ENCODE data around the gene ZSCAN30. TPM values are rescaled to one million over a fixed set of nuclear protein-coding genes. Genes with fewer than 3 reads are reported as not detected.

The ZSCAN30 gene
- polyA plus RNA-seq (ENCODE audit: insufficient read length in 3 of 3) = 10 to 100 TPM; 31.8 to 38.6 (median 34.5) TPM

DNA sequence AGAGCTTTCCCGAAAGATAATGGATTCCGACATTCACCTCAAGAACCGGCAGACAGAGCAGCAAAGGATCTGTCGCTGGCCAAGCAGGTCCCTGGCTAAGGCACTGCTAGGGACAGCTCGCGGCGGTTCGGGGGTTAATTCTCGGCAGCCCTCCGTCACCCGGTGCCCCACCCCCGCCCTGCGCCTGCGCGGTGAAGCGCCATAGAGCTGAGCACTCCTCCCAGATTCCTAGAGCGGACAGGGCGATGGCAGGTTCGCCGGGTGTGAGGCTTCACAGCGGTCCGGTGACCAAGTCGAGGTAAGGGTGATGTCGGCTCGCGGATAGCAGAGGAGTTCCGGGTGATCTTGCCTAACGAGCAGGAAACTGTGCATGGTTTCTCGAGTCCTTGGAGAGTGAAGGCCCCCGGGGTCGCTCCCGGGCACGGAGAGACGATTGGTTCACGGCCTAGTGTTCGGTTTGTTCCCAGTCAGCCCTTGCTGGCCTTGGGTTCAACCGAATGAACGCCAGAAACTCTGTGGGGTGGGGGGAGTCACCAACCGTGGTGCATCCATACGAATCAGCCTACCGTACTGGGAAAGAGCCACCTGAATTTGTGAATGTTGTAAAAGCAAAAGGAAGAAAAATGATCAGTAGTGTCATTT, at the start of gene ZSCAN30:
TSS of gene ZSCAN30 (minus strand) at position 136 of the 642 bp plus-strand sequence. CDS start 25,877 bp downstream, outside the sequence.
- DNase-seq (ENCODE audit: low read depth in 3 of 3, low spot score in 2 of 3) = peak; percentile 90

DNA sequence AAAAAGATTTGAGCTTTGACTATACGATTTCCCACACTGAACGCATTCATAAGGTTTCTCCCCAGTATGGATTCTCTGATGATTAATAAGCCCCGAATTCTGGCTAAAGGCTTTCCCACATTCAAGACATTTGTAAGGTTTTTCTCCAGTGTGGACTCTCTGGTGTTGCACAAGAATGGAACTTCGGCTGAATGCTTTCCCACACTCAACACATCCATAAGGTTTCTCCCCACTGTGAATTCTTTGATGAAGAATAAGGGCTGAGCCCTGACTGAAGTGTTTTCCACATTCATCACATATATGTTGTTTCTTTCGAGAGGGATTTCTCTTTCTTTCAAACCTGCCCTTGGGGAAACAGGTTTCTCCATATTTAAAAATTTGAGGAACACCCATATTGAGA, 47.3 kb upstream of the ZSCAN30 start:
- DNase-seq (ENCODE audit: low read depth in 3 of 3, low spot score in 2 of 3) = no peak

DNA sequence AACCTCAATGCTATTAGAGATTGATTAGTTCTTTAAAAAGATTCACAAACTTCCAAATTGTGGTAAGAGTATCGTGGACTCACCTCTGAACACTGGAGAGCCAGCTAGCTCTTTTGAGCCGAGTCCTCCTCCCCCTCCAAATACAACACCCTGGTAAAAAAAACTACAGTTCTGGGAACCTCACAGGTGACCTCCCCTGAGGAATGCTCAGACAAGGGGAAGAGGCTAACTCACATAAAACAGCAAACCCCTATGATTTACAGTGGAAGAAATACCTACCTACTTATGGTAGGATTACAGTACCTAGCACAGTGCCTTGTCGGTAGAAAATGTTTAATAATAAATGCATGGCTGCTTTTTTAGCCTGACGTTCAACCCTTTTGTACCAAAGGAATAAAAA, 45.8 kb upstream of the ZSCAN30 start:
- no peak for DNase-seq (ENCODE audit: low read depth in 3 of 3, low spot score in 2 of 3)

DNA sequence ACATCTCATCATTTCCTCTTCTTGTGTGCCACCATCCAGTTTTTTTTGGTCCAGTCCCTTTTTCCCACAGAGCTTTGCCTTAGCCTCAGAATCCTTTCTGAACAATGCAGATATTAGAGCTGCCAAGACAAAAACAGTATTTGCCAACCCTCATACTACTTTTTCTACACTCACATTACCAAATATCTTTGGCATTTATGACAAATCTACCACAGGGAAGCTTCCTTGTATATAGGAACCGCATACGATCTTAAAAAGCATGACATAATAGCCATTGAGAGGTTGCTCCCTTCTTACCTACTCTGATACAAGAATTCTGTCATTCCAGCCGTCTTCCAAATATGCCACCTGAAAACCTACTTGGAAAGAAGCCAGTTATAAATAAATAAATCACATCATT, 44.8 kb upstream of the ZSCAN30 start:
- no peak for DNase-seq (ENCODE audit: low read depth in 3 of 3, low spot score in 2 of 3)

DNA sequence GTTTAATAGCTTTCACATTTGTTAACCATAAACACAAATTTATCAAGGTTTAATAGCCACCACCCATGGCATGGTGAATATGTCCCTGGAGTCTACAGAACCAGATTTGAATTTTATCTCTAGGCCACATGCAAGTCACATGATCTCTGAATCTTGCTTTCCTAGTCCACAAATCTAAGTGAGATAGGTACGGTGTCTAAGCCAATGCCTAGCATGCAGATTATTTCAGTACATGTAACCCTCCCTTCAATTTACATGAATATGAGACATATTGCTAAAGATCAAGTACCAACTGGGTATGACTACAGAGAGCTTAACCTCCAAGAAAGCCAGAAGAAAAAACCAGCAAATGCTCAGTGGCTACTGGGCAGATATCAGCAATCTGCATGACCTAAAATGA, 44.2 kb upstream of the ZSCAN30 start:
- no peak for DNase-seq (ENCODE audit: low read depth in 3 of 3, low spot score in 2 of 3)

DNA sequence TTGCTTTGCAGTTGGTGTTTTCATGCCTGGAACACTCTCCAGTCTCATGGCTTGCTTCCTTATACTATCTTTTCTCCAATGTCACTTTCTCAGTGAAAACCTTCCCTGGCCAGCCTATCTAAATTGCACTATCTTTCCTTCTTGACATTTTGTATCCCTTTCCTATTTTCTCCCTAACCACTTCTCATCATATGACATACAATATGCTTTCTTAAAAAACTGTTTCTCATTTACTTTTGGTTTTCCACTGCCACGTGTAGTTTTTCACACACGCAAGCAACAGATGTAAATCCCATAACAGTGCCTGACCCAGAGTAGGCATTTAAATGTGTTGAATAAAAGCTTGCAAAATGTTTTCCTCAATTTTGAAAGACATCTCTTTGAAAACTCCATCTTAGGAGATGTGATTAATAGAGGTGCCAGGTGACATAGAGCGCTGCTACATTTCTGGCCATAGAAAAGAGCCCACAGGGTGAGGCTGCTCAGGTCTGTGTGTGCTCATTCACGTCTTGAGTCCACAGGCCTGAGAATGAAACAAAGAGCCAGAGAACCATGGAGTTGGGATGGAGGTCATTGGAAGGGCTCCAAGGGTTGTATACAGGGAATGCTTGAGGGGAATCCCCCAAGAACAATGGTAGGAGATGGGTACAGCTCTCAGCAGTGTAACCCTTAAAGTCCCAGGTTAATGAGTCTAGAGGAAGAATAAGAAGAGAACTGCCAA, 41.5 kb upstream of the ZSCAN30 start:
- no peak for DNase-seq (ENCODE audit: low read depth in 3 of 3, low spot score in 2 of 3)

DNA sequence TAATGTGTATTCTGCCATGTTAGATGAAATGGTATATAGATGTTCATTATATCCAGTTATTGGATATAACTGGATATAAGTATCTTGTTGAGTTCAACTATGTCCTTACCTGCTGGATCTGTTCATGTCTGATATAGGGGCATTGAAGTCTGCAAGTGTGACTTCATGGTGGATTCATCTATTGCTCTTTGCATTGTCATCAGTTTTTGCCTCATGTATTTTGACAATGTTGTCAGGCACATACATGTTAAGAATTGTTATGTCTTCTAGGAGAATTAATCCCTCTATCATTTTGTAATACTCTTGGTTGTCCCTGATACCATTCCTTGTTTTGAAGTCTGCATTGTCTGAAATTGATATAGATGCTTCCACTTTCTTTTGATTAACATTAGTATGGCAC, 38.8 kb upstream of the ZSCAN30 start:
- no peak for DNase-seq (ENCODE audit: low read depth in 3 of 3, low spot score in 2 of 3)

DNA sequence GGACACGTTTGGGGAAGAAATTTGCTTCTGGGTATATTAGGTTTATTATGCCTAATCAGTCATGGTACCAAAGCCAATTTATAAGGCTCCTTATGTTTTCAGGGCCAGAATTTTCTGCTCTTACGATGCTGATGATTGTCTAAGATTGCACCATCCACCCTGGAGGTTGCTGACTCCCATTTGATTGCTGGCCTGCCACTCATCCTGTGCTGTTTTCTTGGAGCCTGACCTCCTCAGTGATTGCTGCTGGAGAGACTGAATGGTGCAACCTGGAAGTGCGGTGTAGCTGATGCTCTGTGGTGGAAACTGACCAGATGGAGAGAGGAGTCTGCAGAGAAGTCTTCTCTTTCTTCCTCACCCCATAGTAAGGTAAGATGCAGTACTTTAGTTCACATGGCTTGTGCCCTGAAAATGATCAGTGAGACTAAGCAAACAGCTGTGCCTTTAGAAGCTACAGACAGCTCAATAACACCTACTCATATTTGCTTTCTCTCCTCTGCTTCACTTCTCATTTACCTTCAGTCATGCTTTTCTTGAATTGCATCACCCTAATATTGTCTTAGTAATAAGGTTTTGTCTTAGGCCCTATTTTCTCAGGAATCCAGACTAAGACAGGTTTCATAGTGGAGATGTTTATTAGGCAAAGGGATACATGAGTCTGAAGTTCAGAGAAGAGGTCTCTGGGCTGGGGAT, 36.8 kb upstream of the ZSCAN30 start:
- DNase-seq (ENCODE audit: low read depth in 3 of 3, low spot score in 2 of 3) = no peak

DNA sequence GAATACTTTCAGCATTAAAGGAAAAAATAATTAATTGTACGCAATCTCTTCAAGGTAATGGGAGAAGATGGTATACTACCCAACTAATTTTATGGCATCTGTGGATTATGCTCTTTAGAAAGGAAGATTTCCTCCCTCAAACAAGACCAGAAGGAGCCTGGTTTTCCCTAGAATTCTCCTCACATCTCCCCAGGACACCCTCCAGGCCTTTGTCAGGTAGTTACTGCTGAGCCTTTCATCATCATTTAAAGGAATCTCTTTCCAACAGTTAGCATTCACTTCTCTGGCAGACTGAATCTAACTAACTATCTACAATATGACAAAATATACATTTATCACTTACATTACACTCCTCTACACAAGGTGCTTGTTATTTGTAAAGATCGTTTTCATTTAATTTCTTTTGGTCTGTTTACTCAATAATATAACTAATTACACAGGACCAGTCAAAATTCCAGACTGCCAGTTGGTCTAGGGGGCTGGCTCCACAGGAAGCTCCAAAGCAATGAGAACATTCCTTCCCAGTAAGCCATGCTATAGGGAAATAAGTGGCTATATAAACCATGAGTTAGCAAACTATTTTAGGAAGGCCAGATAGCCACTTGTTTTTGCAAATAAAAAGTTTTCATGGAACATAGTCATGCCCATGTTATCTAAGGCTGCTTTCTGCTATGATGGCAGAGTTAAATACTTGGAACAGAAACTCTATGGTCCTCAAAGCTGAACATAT, 35.1 kb upstream of the ZSCAN30 start:
- DNase-seq (ENCODE audit: low read depth in 3 of 3, low spot score in 2 of 3) = no peak

DNA sequence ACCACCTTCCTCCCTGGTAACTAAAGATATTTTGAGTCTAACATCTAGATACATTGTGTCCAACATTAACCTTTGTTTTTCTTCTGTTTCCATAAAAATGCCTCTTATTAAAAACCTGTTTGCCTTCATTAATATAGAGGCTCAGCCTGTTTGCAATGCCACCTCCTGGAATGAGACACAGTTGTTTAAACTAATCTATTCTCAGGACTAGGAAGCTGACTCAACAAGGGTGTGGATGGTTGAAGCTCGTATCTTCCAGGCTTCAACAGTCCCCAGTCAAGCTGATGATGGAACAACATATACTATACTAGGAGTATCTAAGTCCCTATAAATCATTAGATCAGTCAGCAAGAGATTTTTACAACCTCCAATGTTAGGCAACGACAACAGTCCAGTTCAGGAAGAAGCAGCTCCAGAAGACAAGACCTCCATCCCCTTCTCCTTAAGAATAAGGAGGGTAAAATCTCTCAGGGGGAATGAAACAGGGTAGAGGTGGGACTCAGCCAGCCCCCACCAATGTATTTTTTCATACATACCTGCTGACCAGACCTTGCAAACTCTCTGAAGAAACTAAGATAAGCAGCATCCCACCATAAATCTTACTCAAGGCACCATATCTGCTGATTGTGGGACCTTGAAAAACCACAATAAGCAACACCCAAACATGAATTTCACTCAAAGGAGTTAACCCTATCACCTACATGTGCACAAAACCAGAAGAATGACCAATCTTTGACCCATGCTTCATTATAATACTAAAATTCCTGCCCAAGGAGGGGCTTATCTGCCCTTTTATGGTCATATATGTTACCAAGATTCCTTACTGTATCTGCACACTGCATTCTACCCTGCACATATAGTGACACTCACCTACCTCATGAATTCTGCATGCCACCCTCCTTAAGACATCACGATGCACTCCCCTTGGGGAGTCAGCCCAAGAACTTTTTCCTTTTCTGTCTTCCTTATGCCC, 32.7 kb upstream of the ZSCAN30 start:
- DNase-seq (ENCODE audit: low read depth in 3 of 3, low spot score in 2 of 3) = no peak

DNA sequence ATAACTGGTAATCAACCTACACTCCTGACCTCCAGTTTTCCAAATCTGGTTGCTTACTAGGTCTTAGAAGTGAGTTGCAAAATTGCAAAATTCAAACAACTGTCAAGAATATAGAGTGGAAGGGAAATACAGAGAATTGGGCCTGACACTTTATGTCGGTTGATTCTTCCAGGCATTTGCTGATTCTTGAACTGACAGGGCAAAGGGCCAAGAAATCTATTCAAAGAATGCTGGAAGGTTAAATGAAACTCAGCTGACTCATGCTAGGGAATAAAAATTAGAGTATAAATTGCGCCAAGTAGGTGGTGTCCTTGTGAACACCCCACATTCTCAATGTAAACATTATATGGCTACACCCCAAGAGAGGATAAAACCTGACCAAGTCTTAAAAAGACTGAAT, 21.5 kb upstream of the ZSCAN30 start:
- no peak for DNase-seq (ENCODE audit: low read depth in 3 of 3, low spot score in 2 of 3)

DNA sequence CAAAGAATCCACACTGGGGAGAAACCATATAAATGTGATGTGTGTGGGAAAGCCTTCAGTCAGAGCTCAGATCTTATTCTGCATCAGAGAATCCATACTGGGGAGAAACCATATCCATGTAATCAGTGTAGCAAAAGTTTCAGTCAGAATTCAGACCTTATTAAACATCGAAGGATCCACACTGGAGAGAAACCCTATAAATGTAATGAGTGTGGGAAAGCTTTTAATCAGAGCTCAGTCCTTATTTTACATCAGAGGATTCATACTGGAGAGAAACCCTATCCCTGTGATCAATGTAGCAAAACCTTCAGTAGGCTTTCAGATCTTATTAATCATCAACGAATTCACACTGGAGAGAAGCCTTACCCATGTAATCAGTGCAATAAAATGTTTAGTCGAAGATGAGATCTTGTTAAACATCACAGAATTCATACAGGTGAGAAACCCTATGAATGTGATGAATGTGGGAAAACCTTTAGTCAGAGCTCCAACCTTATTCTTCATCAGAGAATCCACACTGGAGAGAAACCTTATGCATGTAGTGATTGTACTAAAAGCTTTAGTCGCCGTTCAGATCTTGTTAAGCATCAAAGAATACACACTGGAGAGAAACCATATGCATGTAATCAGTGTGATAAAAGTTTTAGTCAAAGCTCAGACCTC, 16.7 kb upstream of the ZSCAN30 start:
- no peak for DNase-seq (ENCODE audit: low read depth in 3 of 3, low spot score in 2 of 3)

DNA sequence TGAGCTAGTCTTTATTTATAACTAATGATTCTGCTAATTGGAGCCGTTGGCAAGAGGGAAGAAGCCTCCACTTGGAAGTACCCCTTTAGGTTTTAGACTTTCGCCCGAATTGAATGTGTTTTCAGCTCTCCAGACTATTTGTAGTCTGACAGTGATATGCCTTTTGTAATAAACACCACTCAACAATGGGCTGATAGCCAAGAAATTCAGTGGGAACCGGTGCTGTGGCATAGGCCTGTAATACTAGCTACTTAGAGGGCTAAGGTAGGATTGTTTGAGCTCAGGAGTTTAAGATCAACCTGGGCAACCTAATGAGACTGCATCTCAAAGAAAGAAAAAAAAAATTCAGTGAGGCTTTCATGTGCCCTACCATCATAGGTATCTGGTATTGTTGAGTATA, 13.6 kb upstream of the ZSCAN30 start:
- DNase-seq (ENCODE audit: low read depth in 3 of 3, low spot score in 2 of 3) = no peak

DNA sequence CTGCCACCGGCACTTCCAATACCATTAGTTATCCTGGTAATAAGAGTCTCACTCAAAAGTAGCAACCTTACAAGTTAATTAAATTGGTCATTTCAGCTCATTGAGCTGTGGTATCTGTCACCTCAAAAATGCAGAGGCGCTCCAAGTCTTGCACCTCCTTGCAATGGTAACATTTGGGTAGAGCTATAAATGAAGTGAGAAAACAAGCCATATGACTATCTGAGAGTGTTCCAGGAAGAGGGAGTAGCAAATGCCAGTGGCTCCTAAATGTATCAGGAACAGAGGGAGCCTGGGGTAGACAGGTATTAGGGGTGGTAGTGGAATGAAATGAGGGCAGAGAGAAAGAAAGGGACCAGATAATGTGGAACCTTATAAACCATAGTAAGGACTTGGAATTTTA, 6.0 kb upstream of the ZSCAN30 start:
- DNase-seq (ENCODE audit: low read depth in 3 of 3, low spot score in 2 of 3) = no peak

DNA sequence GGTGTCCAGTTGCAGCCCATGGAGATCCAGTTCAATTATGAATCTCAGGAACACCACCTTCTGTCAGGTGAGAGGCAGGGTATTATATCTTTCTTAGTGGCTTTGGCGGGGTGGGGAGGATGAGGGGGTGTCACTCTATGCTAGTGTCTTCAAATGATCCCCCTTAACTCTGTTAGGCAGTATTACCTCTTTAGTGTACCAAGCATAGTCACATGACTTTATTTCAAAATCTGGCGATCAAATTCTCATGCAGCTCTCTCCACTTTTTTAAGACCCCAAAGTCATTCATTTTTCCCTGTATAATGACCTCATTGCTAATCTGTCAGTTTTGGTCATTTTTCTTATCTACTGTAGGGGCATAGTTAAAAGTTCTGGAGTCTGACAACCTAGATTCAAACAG, 1.1 kb upstream of the ZSCAN30 start:
- no peak for DNase-seq (ENCODE audit: low read depth in 3 of 3, low spot score in 2 of 3)

DNA sequence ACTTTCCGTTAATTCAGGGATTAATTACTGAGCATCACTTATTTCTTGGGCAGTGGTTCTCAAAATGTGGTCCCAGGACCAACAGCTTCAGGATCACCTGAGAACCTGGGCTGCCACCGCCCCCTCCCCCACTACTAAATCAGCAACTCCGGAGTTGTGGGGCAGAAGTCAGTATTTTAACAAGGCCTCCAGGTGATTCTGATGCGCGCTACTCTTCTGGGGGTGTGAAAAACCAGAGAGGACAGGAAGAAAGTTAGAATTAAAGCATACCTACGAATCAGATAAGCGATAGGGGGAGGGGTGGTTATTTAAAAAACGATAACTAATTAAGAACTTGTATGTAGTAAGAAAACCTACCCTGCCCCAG, 319 bp downstream of the ZSCAN30 start:
- DNase-seq (ENCODE audit: low read depth in 3 of 3, low spot score in 2 of 3) = no peak

DNA sequence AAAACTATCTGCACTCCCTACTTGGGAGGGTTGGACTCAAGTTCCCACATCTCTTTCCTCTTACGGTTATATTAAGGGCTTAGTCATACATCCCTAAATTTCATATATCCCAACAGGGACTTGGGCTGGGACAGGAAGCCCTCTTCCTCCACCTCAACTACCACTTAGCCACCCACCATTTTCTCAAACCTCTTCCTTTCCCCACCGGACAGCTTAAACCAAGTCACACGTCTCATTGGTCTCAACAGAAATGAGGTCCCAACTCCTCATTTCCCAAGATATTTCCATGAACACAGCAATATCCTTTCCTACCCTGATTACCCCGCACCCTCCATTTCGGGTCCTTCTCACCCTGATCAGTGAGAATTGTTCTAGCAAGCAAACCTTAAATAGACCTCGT, 736 bp downstream of the ZSCAN30 start:
- DNase-seq (ENCODE audit: low read depth in 3 of 3, low spot score in 2 of 3) = no peak

DNA sequence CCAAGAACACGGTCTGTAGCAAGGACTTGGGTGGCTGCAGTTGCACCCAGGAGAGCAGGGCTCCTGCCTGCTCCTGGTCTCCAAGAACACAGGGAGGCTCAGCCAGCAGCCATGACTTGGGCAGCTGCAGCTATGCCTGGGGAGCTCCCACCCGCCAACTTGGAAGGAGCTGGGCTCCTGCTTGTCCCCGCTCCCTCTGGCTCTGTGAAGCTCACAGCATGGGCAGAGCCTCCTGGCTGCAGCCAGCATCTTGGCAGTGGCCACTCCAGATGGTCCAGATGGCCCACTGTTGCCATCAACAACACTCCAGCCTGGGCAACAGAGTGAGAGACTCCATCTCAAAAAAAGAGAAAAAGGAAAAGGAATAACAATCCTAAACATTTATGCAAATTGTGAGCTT, 5.2 kb downstream of the ZSCAN30 start:
- DNase-seq (ENCODE audit: low read depth in 3 of 3, low spot score in 2 of 3) = no peak

DNA sequence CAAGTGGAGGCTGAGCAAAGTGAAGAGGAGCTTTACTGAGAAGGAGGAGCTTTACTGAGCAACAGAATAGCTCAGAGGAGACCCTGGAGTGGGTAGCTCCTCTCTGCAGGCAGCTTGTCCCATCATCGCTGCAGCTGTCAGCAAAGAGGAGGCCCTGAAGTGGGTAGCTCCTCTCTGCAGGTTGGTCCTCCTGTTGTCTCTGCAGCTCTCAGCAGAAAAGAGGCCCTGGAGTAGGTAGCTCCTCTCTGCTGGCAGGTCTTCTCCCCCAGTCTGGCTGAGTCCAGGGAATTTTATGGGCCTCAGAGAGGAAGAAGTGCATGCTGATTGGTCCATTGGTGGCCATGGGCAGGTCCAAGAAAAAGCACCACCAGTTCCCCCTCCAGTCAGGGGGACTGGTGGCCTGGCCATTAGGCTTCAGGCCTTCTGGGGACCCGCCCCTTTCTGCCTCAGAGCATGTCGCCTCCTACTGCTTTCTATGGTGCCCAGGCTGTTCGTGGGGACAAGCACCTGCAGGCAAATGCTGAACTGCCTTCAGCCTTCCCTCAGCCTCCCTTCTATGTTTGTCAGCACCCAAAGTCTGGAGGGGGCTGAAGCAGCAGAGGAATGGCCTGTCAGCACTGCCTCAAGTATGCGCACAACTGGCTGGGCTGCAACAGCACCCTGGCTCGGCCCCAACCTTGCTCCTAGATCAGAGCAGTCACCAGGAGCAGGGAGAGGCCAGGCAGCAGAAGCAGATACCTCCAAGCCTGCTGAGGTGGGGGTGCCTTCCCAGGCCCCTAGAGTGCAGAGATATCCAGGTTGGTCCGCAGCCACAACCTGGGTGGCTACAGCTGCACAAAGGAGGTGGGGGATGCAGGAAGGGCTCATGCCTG, 5.9 kb downstream of the ZSCAN30 start:
- no peak for DNase-seq (ENCODE audit: low read depth in 3 of 3, low spot score in 2 of 3)
